NCI-H1930 (cell line): ENCODE measurements around the gene TUBGCP3.

ENCODE experiments used
- DNase-seq, 2 experiments: peaks; one replicate each; lab custom pipeline; 2025; lab: John Stamatoyannopoulos, UW

Gene TUBGCP3

GRCh38 chr13:112617754-112618375, 29.9 kb upstream of the TUBGCP3 start:
- no peak for DNase-seq

GRCh38 chr13:112616586-112617362, 28.8 kb upstream of the TUBGCP3 start:
- DNase-seq, result peak in 1 of 2 experiments; percentile 38

- no peak for DNase-seq
Measured at GRCh38 chr13:112615391-112615790, 27.4 kb upstream of the TUBGCP3 start.

- no peak for DNase-seq
Measured at GRCh38 chr13:112614835-112615234, 26.9 kb upstream of the TUBGCP3 start.

- DNase-seq, result no peak
Measured at GRCh38 chr13:112608212-112608611, 20.3 kb upstream of the TUBGCP3 start.

GRCh38 chr13:112606109-112607001, 18.4 kb upstream of the TUBGCP3 start:
- peak; percentile 93 to 96 for DNase-seq

GRCh38 chr13:112605531-112605990, 17.6 kb upstream of the TUBGCP3 start:
- no peak for DNase-seq

GRCh38 chr13:112603641-112604225, 15.8 kb upstream of the TUBGCP3 start:
- DNase-seq, result no peak

GRCh38 chr13:112602189-112602588, 14.2 kb upstream of the TUBGCP3 start:
- DNase-seq, result peak in 1 of 2 experiments; percentile 34

- no peak for DNase-seq
Measured at GRCh38 chr13:112601371-112601770, 13.4 kb upstream of the TUBGCP3 start.

GRCh38 chr13:112596235-112596634, 8.3 kb upstream of the TUBGCP3 start:
- DNase-seq, result no peak

- no peak for DNase-seq
Measured at GRCh38 chr13:112592647-112593046, 4.7 kb upstream of the TUBGCP3 start.

GRCh38 chr13:112592181-112592580, 4.2 kb upstream of the TUBGCP3 start:
- no peak for DNase-seq

GRCh38 chr13:112588490-112589297, 741 bp upstream of the TUBGCP3 start:
- DNase-seq, result peak in 1 of 2 experiments; percentile 67

GRCh38 chr13:112587212-112587763, 665 bp downstream of the TUBGCP3 start:
- DNase-seq, result peak; percentile 56 to 61

- no peak for DNase-seq
Measured at GRCh38 chr13:112586334-112586960, 1.5 kb downstream of the TUBGCP3 start.

GRCh38 chr13:112583592-112584277, 4.2 kb downstream of the TUBGCP3 start:
- no peak for DNase-seq

GRCh38 chr13:112582263-112582662, 5.7 kb downstream of the TUBGCP3 start:
- no peak for DNase-seq

GRCh38 chr13:112580912-112581311, 7.0 kb downstream of the TUBGCP3 start:
- no peak for DNase-seq

GRCh38 chr13:112580211-112580610, 7.7 kb downstream of the TUBGCP3 start:
- DNase-seq, result no peak
